Activated naive CD4-positive, alpha-beta T cell treated with Interleukin-2 at 50 U/mL for 16 hours (primary cell): ENCODE measurements around the gene UCK2.

Source experiments
- DNase-seq: peaks from one replicate; pipeline ENCODE4 v3.0.0-alpha.2; 2020

UCK2 gene

DNA sequence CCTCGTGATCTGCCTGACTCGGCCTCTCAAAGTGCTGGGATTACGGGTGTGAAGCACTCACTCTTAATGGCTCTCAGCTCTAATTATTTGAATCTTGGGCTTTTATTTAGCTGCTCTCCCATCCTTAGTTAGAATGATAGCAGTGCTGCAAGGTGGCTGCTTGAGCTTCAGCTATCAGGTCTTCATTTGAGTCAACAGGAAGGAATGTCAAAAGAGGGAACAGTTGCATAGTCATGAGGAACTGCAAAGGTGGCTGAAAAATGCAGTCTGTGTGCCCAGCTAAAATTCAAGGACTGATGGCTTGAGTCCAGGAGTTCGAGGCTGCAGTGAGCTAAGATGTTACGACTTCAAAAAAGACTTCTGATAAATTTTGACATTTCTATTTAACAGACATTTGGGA, 55.6 kb downstream of the UCK2 start:
- DNase-seq = no peak

GRCh38 chr1:165884009-165884689, 56.7 kb downstream of the UCK2 start:
- DNase-seq = no peak

DNA sequence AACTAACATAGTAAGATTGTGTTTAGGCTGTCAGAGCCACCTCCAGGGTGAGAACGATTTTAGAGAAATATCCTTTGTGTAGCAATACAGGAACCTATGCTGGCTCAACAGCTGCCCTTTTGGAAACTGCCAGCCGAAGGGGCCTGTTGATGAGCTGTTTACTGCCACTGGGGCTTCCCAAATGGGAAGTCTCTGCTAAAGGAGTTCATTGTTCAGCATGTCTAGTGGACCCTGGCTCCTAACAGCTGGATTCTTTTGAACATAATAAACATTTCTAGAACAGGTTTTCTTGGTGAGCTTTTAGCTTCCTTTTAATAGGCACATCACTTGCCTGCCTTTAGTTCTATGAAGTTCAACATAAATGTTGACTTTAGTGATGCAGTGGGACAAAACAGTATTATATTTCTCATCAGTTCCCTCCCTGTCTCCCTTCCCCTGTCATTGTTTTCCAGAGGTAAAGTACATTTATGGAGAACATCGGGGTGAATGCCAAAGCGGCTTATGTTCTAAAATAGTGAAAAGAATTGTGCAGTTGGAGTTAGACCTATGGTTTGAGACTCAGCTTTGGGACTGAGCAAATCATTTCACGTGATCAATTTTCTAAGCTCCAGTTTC, 57.4 kb downstream of the UCK2 start:
- DNase-seq = no peak

DNA sequence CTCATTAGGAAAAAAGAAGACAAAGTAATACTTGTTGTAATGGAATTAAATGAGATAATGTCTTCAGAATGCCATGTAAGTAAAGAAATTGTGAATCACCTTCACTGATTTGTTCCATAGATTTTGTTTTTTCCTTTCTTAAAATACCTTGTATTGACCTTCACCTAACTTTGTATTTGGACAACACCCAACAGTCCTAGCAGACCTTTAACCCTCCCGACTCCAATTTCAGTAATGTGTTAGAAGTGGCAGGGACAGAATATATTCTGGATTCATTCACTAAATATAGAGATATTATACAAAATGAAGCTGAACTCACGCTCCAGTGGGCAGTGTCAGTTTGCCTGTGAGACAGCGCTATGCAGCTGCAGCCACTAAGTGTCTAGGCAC, 57.9 kb downstream of the UCK2 start:
- no peak for DNase-seq

- no peak for DNase-seq
Measured at GRCh38 chr1:165886193-165886592, 58.8 kb downstream of the UCK2 start.

GRCh38 chr1:165886983-165887382, 59.6 kb downstream of the UCK2 start:
- no peak for DNase-seq

DNA sequence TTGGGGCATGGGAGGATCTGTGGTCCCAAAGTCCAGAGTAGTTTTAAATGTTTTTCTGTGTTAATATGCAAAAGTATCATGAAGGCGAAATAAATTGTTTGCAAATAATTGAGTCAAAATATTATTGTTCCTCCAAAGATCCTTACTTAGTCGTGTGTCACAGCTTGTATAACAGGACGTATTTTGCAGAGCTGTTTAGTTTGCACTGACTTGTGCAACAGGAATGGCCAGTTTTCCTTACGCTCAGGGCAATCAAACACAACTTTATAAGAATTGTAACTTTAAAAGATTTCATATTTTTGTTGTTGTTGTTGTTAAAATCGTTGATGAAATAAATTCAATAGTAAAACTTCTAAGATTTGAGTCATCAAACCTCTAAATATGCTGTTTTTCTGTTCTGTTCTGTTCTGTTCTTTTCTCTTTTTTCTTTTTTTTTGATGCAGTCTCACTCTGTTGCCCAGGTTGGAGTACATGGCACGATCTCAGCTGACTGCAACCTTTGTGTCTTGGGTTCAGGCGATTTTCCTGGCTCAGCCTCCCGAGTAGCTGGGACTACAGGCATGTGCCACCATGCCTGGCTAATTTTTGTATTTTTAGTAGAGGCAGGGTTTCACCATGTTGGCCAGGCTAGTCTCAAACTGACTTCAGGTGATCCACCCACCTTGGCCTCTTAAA, 60.6 kb downstream of the UCK2 start:
- no peak for DNase-seq

GRCh38 chr1:165888552-165888920, 61.1 kb downstream of the UCK2 start:
- no peak for DNase-seq

DNA sequence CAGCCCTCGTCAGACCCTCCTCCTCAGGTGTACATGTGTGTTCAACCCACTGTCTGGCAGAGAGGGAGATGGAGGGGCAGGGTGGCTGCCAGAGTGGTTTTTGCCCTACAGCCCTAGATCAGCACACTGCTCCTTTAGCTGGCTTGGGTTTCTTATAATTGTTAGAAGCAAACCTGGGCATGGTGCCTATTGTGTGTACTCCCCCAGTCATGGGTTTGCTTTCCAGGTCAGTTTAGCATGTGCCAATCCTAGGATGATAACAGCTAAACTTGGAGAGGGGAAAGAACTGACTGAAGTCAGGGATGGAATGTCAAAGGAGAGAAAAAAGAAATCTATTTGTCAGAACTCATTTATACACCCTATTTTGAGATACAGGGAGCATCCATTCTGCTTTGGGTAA, 63.3 kb downstream of the UCK2 start:
- no peak for DNase-seq

- no peak for DNase-seq
Measured at GRCh38 chr1:165891111-165891860, 63.9 kb downstream of the UCK2 start.

- DNase-seq = no peak
Measured at GRCh38 chr1:165892935-165893334, 65.5 kb downstream of the UCK2 start.

DNA sequence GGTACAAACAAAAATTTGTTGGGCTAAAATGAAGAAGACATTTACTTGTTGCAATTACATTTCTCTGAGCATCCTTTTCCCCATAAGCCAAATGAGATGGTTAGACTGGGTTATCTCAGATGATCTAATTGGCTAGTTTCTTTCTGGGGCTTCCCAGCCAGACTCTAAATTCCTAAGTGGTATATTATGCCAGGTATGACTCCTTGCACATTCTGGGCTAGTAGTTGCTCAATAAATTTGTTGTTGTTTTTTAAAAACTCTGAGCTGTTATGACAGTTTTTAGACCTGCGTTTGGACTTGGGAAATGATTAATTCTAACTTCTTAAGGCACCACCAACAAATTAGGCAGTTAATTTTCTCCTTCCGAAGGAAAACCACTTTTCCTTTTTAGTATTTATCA, 66.1 kb downstream of the UCK2 start:
- DNase-seq = no peak

- no peak for DNase-seq
Measured at GRCh38 chr1:165894591-165894990, 67.2 kb downstream of the UCK2 start.

DNA sequence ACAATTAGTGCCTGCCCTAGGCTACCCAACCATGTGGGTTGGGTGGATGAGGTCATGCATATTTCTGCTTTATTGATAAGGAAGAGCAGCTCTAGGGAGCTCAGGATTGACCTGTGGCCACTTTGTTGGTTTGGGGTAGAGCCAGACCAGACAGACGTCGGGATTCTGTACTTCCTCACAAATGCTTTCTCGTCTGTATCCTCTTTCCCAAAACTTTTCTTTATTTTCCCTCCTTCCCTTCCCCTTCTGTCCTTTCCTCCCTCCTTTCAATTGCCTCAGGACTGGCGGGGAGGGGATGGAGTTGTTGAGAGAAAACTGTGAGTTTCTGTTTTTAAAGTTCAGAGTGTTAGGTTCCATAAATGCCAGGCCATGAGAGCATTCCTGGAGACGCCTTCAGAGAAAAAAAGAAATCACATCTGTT, 68.0 kb downstream of the UCK2 start:
- DNase-seq = no peak

GRCh38 chr1:165896277-165896676, 68.9 kb downstream of the UCK2 start:
- no peak for DNase-seq

DNA sequence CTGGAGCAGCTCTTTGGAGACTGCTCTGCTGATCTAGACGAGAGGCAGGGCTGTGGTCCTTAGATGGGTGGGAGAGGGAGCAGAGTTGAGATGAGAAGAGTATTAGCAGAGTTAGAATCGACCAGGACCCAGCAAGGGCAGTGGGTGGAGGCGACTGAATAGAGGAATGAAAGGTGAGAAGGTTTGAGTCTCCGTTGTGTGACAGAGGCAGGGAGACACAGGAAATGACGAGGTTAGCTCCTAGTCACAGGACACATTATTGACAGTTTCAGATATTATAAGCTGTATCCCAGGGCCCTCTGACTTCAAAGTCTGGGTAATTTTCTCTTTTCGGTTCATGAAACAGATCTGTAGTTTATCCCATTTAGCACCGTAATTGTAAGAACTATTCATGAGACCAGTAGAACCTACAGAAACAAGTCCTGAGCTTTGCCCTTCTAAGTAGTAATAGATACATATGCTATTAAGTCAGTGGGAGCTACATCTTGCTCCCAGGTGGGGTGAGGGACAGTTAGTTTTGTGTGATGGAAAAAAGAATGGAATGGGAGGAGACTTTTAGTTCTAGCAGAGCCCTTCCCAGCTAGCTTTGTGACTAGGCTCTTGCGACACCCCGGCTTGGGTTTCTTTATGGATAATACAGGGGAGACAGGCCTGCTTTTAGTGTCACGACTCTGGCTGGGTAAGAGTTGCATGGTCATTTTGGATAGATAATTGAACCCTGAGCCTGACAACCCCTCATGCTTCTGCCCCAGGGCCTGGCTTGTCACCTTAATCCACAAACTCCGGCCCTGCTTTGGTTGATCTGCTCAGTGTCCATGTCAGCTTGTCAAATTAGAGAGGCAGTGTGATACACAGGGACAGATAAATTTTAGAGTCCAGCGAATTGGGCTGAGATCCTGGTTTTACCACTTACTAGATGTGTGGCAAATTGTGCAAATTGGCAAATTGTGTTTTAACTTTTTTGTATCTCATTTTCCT, 70.2 kb downstream of the UCK2 start:
- DNase-seq = no peak

GRCh38 chr1:165898837-165899236, 71.4 kb downstream of the UCK2 start:
- no peak for DNase-seq

DNA sequence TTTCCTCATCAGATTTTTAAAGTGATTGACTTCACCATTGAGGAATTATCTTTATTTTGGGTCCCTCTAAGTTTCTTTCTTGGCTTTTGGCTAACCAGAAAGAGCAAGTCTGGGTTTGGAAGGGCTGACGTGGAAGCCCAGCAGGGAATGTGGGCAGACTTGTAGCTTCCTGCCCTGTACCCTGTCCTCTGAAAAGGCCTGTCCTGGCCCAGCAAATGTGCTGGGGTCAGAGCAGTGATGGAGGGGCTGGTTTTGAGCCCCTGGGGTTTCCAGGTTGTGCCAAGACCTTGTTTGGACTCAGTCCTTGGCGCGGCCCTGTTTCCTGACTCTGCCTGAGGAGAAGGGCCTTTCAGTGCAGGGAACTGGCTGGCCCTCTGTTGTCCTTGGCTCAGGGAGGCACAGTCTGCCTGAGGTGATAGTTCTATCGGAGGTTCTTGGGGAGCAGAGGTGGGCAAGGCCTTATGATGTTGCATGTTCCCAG, 72.1 kb downstream of the UCK2 start:
- no peak for DNase-seq

- no peak for DNase-seq
Measured at GRCh38 chr1:165900576-165901380, 73.4 kb downstream of the UCK2 start.

DNA sequence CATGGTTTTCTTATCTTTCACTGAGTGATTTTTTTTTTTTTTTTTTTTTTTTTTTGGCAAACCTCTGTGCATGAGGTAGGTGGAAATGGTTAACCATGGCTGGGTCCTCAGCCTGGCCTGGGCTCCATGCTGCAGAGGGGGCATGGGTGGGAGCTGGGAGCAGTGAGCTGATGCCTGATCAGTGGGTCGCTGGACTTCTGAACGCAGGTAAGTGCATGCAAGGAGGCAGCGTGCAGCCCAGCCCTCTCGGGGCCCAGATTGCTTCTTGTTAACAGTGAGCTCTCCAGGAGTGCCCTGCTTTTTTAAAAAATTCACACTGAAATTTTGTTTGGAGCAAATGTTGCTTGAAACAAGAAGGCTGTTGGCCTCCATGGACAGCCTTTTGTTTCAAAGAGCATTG, 75.2 kb downstream of the UCK2 start:
- DNase-seq = no peak

- no peak for DNase-seq
Measured at GRCh38 chr1:165903672-165904071, 76.3 kb downstream of the UCK2 start.
